ENCODE results near the gene INO80C. TPM values are rescaled to one million over a fixed set of nuclear protein-coding genes. Genes with fewer than 3 reads are reported as not detected.

The INO80C gene
- total and polyA plus RNA-seq, 2 of the 4 experiments (the other 2 are of a cell fraction): 5.6 to 17.1 TPM

DNA sequence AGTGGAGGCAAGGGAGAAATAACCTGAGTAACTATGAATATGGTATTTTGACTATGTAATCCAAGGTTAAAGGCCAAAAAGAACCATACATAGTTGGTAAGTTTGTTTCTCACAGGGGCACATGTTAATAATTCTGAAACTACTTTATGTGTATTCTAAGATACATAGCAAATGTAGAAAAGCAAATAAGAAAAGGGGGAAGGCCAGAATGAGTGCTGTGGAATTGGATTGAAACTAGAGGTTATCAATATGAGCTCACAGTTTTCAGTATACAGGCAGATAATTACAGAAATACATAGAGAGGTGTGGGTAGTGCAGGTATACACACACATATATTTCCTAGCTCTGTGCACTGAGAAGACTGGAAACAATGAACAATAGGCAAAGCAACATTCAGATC is 13.7 kb downstream of the INO80C start:
- H3K23ac ChIP-seq (ENCODE audit: low read depth, low read length): no peak overlapping the region
- no peaks in the 10 kb centered on the region for H3K9me3 ChIP-seq (ENCODE audit: control insufficient read depth, insufficient read depth, low read length)
- H2BK20ac ChIP-seq (ENCODE audit: low read depth, low read length): no peak overlapping the region
- H3K4ac ChIP-seq (ENCODE audit: low read depth, low read length): no peak overlapping the region
- TF ChIP-seq, protein P1, sequence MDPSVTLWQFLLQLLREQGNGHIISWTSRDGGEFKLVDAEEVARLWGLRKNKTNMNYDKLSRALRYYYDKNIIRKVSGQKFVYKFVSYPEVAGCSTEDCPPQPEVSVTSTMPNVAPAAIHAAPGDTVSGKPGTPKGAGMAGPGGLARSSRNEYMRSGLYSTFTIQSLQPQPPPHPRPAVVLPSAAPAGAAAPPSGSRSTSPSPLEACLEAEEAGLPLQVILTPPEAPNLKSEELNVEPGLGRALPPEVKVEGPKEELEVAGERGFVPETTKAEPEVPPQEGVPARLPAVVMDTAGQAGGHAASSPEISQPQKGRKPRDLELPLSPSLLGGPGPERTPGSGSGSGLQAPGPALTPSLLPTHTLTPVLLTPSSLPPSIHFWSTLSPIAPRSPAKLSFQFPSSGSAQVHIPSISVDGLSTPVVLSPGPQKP (IDR thresholded peaks at IDR 0.05; ENCODE audit: borderline replicate concordance, low read depth, low read length): no peak
- TF ChIP-seq, protein P2, sequence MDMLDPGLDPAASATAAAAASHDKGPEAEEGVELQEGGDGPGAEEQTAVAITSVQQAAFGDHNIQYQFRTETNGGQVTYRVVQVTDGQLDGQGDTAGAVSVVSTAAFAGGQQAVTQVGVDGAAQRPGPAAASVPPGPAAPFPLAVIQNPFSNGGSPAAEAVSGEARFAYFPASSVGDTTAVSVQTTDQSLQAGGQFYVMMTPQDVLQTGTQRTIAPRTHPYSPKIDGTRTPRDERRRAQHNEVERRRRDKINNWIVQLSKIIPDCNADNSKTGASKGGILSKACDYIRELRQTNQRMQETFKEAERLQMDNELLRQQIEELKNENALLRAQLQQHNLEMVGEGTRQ (IDR thresholded peaks at IDR 0.05; ENCODE audit: low read depth, low read length): no peak
- no peak for TF ChIP-seq MAFK (IDR thresholded peaks at IDR 0.05; ENCODE audit: low read depth, low read length)
- no peak for TF ChIP-seq CTCF (conservative IDR thresholded peaks at IDR 0.05; ENCODE audit: low read depth, low read length)
- no peak for TF ChIP-seq BHLHE40 (IDR thresholded peaks at IDR 0.05; ENCODE audit: low read depth, low read length)
- TF ChIP-seq CEBPB (IDR thresholded peaks at IDR 0.05; ENCODE audit: low read depth, low read length): no peak
- no peak for TF ChIP-seq MXI1 (IDR thresholded peaks at IDR 0.05; ENCODE audit: borderline replicate concordance, low read depth, low read length)
- no peak for TF ChIP-seq CHD1 (IDR thresholded peaks at IDR 0.05; ENCODE audit: low read depth, low read length)
- TF ChIP-seq MAZ (IDR thresholded peaks at IDR 0.05; ENCODE audit: borderline replicate concordance, low read depth, low read length): no peak
- TF ChIP-seq NFE2L2 (IDR thresholded peaks at IDR 0.05; ENCODE audit: low read depth, low read length): no peak
- no peak for TF ChIP-seq RFX5 (IDR thresholded peaks at IDR 0.05; ENCODE audit: low read depth, low read length)
- TF ChIP-seq FOS (IDR thresholded peaks at IDR 0.05; ENCODE audit: low read depth, low read length): no peak
- TF ChIP-seq RCOR1 (IDR thresholded peaks at IDR 0.05; ENCODE audit: insufficient replicate concordance, low read length): no peak
- no peak for TF ChIP-seq SMC3 (IDR thresholded peaks at IDR 0.05; ENCODE audit: low read depth, low read length)
- in situ Hi-C loops (cut with MboI; ENCODE audit: low sequenced_read_pairs): no loop called here
- BruUV-seq (replicated peaks): no TSS peak
- H2BK15ac ChIP-seq (ENCODE audit: low read depth, low read length): no peak overlapping the region
- H2BK120ac ChIP-seq (ENCODE audit: low read depth, low read length): no peak overlapping the region
- no peak overlapping the region for H3K18ac ChIP-seq (ENCODE audit: low read depth, low read length)
- no peak overlapping the region for H2BK5ac ChIP-seq (ENCODE audit: low read depth, low read length, poor library complexity, severe bottlenecking)
- H3K27ac ChIP-seq (ENCODE audit: insufficient read depth, low read length): no peak overlapping the region
- H4K91ac ChIP-seq (ENCODE audit: insufficient read depth, low read depth, low read length): no peak overlapping the region
- H4K5ac ChIP-seq (ENCODE audit: low read depth, low read length): no peak overlapping the region
- no peaks in the 10 kb centered on the region for H4K20me1 ChIP-seq (ENCODE audit: insufficient read depth, low read length)
- intact Hi-C loops (cut with micrococcal nuclease): no loop called here
- no peak overlapping the region for H2AK5ac ChIP-seq (ENCODE audit: low read depth, low read length)
- no peak overlapping the region for H2AFZ ChIP-seq (replicated peaks; ENCODE audit: low read length, poor library complexity)
- peaks cover 0 to 3% of the 10 kb centered on the region in 2 experiments; a peak in 1 of 4 replicates for H3K79me1 ChIP-seq (ENCODE audit: low read depth in 1 of 2, low read length in 2 of 2)
- H3K9ac ChIP-seq (ENCODE audit: low read depth, low read length): no peak overlapping the region
- peaks cover 2% of the 10 kb centered on the region; the same call in 1 of the 2 replicates for H3K4me1 ChIP-seq (ENCODE audit: control insufficient read depth, insufficient read depth, low read length)
- POLR2A ChIA-PET (ENCODE audit: unreplicated experiment): no interaction called here
- CTCF ChIA-PET: no interaction called here
- DNase-seq (no peak), ATAC-seq (ENCODE audit: low read depth) (no peak)
- no peak overlapping the region for H2AK9ac ChIP-seq (replicated peaks; ENCODE audit: low read depth, low read length, poor library complexity)
- H3K9me1 ChIP-seq (ENCODE audit: insufficient read depth, low read length): 0 out of 2 replicates have a peak, but pooled peaks cover 7% of the 10 kb centered on the region
- dilution Hi-C loops (cut with HindIII; ENCODE audit: low sequenced_read_pairs, unreplicated experiment): no loop called here
- H4K8ac ChIP-seq (ENCODE audit: low read depth in 2 of 2, low read length in 2 of 2): no peak overlapping the region
- H3K14ac ChIP-seq (replicated peaks; ENCODE audit: low read depth, low read length): no peak overlapping the region
- H3K27me3 ChIP-seq (ENCODE audit: control insufficient read depth, insufficient read depth, low read length): no peaks in the 10 kb centered on the region
- no peak overlapping the region for H3K4me3 ChIP-seq (ENCODE audit: insufficient read depth, low read depth, low read length)
- H3K56ac ChIP-seq (ENCODE audit: extremely low read depth, insufficient read depth, low read length): no peak overlapping the region
- H3K4me2 ChIP-seq (ENCODE audit: low read depth, low read length): no peak overlapping the region
- no peaks in the 10 kb centered on the region for H3K36me3 ChIP-seq (ENCODE audit: control insufficient read depth, insufficient read depth, low read length)

Data from IMR-90 (cell line).